Stimulated activated CD8-positive, alpha-beta memory T cell treated with anti-CD3 and anti-CD28 coated beads, Interleukin-4, amount 100 ng/mL, for 24 hours (primary cell): ENCODE measurements around the gene SESTD1.
"Not testable (repeated sequence)": the region's sequence is repeated elsewhere in the genome, so short reads cannot be mapped to it uniquely, and the experiment has no call there.

Source experiments
- DNase-seq: peaks from one replicate; pipeline ENCODE4 v3.0.0-alpha.2; 2020; ENCODE audit warnings: low read depth

The SESTD1 gene

DNA sequence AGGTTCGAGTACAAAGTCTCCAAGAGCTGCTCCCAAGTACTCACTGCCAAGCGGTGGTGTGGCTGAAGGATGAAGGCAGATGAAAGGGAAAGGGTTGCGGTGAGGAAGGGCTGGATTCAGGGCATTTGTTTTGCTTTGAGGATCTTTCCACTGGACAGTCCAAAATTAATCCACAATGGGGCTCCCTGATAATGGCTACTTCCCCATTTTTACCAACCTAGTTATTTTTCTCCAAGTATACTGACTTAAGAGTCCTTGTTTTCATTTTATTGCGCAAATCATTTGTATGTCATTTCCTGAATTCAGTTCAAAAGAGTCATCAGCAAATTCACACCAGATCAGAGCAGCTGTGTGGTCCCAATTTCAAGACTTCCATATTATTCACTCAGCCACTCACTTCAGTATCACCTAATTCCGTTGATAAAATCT, 464 bp upstream of the SESTD1 start:
- no peak for DNase-seq

DNA sequence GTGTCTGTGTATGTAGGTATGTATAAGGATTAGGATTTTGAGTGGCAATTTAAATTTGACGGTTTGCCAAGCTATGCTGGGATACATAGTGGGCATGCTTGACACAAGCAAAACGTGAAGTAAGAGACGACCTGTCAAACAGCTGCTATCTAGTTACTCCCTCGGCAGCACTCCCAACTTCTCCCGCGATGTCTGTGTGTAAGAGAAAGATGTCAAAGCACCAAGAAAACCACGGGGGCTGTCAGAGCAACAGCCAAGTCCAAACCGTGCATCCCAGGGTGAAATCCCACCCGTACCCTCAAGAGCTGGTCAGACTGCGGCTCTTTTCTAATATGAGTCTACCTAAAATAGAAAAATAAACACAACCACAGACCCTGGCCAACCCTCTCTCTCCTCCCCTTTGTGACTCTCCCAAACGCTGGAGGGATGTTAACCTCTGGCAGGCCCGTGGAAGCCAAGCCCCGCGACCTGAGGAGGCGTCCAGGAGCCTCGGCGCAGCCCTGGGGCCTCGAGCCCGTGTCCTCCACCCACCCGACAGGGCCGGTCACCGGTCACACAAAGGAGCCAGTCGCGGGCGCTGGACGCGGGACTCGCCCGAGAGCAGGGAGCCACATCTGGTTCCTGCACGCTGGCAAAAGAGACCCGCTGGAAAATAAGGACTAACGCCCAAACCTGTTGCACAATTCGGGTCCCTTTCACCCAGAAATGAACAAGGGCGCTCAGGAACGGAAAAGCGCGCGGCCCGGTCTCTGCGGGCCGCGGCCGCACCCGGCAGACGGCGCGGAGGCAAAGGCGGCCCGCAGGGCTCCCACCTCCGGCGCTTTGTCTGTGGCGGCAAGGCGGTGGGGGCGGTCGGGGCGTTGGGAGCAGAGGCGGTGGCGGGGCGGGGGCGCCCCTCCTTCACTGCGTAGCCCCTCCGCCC, 925 bp downstream of the SESTD1 start:
- no peak for DNase-seq

- DNase-seq = no peak
These were observed 1.6 kb downstream of the SESTD1 start for GRCh38 chr2:179263015-179263414.

GRCh38 chr2:179262077-179262660, 2.5 kb downstream of the SESTD1 start:
- no peak for DNase-seq

- no peak for DNase-seq
These were observed 3.3 kb downstream of the SESTD1 start for GRCh38 chr2:179261151-179261825.

DNA sequence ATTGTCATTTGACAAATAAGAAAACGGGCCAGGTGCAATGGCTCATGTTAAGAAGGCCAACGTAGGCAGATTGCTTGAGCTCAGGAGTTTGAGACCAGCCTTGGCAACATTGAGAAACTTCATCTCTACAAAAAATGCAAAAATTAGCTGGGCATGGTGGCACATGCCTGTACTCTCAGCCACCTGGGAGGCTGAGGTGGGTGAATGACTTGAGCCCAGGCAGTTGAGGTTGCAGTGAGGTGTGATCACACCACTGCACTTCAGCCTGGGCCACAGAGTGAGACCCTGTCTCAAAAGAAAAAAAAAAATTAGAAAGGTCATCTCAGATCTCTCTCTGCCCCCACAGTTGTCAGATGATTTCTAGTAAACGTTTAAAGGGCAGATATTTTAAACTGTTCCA, 4.4 kb downstream of the SESTD1 start:
- DNase-seq = no peak

DNA sequence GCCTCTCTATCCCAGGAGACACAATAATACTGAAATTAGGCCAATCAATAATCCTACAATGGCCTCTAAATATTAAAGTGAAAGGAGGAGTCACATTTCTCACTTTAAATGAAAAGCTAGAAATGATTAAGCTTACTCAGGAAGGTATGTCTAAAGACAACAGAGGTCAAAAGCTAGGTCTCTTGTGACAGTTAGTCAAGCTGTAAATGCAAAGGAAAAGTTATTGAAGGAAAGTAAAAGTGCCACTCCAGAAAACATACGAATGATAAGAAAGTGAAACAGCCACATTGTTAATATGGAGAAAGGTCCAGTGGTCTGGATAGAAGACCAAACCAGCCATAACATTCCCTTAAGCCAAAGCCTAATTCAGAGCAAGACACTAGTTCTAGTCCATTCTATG, 9.5 kb downstream of the SESTD1 start:
- DNase-seq = no peak

- DNase-seq = no peak
These were observed 11.4 kb downstream of the SESTD1 start for GRCh38 chr2:179253226-179253625.

DNA sequence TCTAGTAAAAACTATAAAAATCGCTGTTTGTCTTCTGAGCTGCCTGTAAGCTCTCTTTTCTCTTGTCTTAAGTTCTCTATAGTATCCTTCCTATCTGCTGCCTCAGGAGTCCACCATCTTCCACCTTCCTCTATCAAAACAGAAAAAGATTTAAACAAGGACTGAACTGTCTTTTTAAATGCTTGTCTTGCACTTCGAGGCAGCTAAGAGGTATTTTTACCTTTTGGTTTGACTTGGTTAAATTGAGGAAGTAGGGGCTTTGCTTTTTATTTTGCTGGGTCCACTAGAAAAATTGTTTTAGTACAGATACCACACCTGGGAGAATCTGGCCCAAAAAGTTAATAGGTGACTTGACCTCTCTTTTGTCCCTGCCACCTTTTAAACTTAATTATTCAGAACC, 12.2 kb downstream of the SESTD1 start:
- no peak for DNase-seq

DNA sequence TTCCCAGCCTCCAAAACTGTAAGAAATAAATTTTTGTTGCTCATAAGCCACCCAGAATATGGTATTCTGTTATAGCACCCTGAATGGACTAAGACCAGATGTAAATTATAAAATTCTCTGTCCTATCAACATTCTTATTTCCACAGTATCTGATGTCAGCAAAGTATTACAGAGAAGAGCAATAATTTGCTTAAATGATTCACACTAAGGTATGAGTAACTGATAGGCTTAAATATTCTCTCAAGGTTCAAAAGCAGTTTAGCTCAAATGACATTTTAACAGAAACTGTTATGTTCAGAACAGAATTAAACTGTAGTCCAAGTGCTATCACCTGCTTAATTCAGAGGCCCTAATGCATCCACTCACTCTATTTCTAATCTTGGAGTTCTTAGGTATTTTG, 12.8 kb downstream of the SESTD1 start:
- DNase-seq = no peak

DNA sequence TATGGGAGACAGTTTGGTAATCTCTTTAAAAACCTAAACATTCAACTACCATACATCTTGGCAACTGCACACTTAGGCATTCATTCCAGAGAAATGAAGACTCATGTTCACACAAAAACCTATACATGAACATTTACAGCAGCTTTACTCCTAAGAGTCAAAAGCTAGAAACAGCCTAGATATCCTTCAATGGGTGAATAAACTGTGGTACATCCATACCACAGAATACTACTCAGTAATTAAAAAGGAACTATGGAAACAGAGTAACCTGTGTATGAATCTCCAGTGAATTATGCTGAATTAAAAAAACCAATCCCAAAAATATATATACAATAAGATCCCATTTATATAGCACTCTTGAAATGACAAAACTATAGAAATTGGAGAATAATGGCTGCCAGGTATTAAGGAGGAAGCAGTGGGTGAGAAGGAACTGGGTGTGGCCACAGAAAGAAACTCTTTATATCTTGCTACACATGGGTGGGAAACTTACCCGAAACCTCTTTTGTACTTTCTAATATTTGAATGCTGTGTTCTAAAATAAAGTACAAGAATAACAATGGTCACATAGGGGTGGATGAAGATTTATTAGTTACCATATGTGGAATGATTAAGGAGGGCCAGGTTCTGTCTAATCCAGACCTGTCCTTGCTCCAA, 13.7 kb downstream of the SESTD1 start:
- no peak for DNase-seq

GRCh38 chr2:179250095-179250494, 14.5 kb downstream of the SESTD1 start:
- DNase-seq = no peak

GRCh38 chr2:179248024-179248348, 16.6 kb downstream of the SESTD1 start:
- no peak for DNase-seq

DNA sequence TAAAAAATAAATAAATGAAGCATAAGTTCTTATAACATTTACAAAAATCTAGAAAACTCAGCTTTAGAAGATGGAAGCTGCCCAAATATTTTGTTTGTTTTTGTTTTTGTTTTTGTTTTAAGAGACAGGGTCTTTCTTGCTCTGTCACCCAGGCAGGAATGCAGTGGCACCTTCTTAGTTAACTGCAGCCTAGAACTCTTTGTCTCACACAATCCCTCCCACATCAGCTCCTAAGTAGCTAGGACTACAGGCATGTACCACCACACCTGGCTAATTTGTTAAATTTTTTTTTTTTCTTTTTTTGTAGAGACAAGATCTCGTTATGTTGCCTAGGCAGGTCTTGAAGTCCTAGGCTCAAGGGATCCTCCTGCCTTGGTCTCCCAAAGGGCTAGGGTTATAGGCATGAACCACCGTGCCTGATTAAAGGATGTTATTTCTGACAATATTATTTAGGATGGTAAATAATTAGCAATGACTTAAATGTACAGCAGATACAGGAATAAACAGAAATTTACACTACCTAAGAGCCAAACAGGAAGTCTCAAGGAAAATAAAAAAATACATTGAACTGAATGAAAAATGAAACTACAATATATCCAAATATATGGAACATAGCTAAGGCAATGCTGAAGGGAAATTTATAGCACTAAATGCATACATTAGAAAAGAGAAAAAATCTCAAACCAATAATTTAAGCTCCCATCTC, 17.2 kb downstream of the SESTD1 start:
- no peak for DNase-seq

- not testable (repeated sequence) for DNase-seq
These were observed 18.8 kb downstream of the SESTD1 start for GRCh38 chr2:179245843-179246242.

GRCh38 chr2:179243046-179243445, 21.6 kb downstream of the SESTD1 start:
- DNase-seq = no peak

GRCh38 chr2:179240481-179241451, 23.9 kb downstream of the SESTD1 start:
- no peak for DNase-seq

DNA sequence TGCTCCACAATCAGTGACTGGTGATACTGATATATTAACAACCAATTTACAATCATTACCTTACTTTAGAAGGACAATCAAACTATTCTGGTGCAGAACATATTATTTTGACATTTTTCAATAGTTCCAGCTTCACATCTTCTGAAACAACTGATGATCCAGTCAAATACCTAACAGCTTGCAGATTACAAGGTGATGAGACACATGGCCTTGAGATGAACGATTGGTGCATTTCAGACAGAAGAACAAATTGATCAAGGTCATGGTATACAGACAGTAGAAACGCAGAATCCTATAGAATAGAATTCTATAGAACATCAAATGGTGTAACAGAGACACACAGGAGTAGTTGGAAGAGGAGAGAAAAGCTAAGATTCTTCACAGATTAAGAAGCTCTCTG, 24.8 kb downstream of the SESTD1 start:
- DNase-seq = no peak

DNA sequence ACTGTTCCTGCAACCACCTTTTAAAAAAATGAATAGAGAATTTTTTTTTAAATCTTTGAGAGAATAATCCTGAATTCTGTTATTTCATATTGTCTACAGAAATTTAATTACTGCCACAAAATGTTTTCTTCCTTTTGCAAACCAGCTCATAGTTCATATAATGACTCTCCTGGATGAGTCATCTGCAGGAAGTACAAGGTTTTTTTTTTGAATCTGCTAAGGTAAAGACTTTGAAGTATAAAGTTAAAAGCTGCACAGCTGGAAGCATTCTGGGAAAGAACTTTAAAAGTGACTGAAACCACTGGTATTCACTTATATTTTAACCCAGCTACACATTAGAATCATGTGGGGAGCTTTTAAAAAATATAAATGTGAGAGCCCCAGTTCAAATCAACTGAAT, 25.4 kb downstream of the SESTD1 start:
- no peak for DNase-seq

- DNase-seq = no peak
These were observed 26.6 kb downstream of the SESTD1 start for GRCh38 chr2:179238027-179238426.
